SK-N-SH (cell line): ENCODE results near the gene IGF2. TPM values are rescaled to one million over a fixed set of nuclear protein-coding genes. Genes with fewer than 3 reads are reported as not detected.
"Not testable (repeated sequence)": the region's sequence is repeated elsewhere in the genome, so short reads cannot be mapped to it uniquely, and the experiment has no call there.

Experiments
- CTCF ChIA-PET: fragments of 300-600, 350-600 bp; formaldehyde crosslinking; extraction: SDS; loops from one replicate; lab custom pipeline; 2021; lab: Yijun Ruan, JAX
- POLR2A ChIA-PET: fragments of 350-600 bp; sonication (Branson Sonifier 250); formaldehyde crosslinking; extraction: SDS; loops from one replicate; lab custom pipeline; 2020; ENCODE audit warnings: antibody characterized with exemption, inconsistent platforms; lab: Yijun Ruan, JAX
- DNase-seq: peaks from one replicate; pipeline ENCODE4 v3.0.0; 2012
- H2AFZ ChIP-seq: fragments of 200-600 bp; sonication (generic); 2 replicates; pipeline ENCODE4 v1.8.1; 2016; ENCODE audit warnings: antibody characterized with exemption, mild to moderate bottlenecking, low read depth
- H3F3A ChIP-seq: fragments of 200-600 bp; sonication (generic); replicated peaks from 2 replicates; pipeline ENCODE3; 2016; ENCODE audit warnings: antibody characterized with exemption, mild to moderate bottlenecking; ENCODE audit not compliant: insufficient read depth
- H3K27ac ChIP-seq, 2 experiments: fragments of 200-500 bp in 1 of 2; fragments of 200-600 bp in 1 of 2; sonication (Bioruptor generic) in 1 of 2; sonication (generic), shearing (Covaris generic) in 1 of 2; 2 replicates each; pipeline versions ENCODE4 v1.5.1 to v1.6.1; 2014 to 2016; ENCODE audit warnings: low read depth in 2 of 2, inconsistent platforms in 1 of 2, low read length in 1 of 2, mild to moderate bottlenecking in 1 of 2, mixed read lengths in 1 of 2
- H3K27me3 ChIP-seq: fragments of 200-600 bp; sonication (generic), shearing (Covaris generic); 2 replicates; pipeline ENCODE4 v1.6.1; 2016; ENCODE audit warnings: mixed run types; ENCODE audit not compliant: insufficient read depth
- H3K36me3 ChIP-seq, 2 experiments: fragments of 200-500 bp in 1 of 2; fragments of 200-600 bp in 1 of 2; sonication (Bioruptor generic) in 1 of 2; sonication (generic) in 1 of 2; replicated peaks in 1 of 2; 2 replicates each; pipeline versions ENCODE3 to v1.5.1; 2014 to 2016; ENCODE audit warnings: low read length in 1 of 2, mild to moderate bottlenecking in 1 of 2; ENCODE audit not compliant: insufficient read depth in 2 of 2, control insufficient read depth in 1 of 2
- H3K4me1 ChIP-seq, 2 experiments: fragments of 200-500 bp in 1 of 2; fragments of 200-600 bp in 1 of 2; sonication (Bioruptor generic) in 1 of 2; sonication (generic), shearing (Covaris generic) in 1 of 2; 2 replicates each; pipeline versions ENCODE4 v1.5.1 to v1.6.1; 2014 to 2016; ENCODE audit warnings: low read depth in 1 of 2, low read length in 1 of 2, mixed run types in 1 of 2; ENCODE audit not compliant: insufficient read depth in 2 of 2, control insufficient read depth in 1 of 2
- H3K4me2 ChIP-seq: fragments of 200-600 bp; sonication (generic), shearing (Covaris generic); 2 replicates; pipeline ENCODE4 v1.6.1; 2017; ENCODE audit warnings: mixed run types
- H3K4me3 ChIP-seq, 2 experiments: fragments of 200-500 bp in 1 of 2; fragments of 200-600 bp in 1 of 2; sonication (Bioruptor generic) in 1 of 2; sonication (generic), shearing (Covaris generic) in 1 of 2; 2 replicates each; pipeline versions ENCODE4 v1.5.1 to v1.8.1; 2014 to 2016; ENCODE audit warnings: low read depth in 2 of 2, inconsistent platforms in 1 of 2, low read length in 1 of 2, mild to moderate bottlenecking in 1 of 2, mixed read lengths in 1 of 2, moderate library complexity in 1 of 2
- H3K79me2 ChIP-seq: fragments of 200-600 bp; sonication (generic); 2 replicates; pipeline ENCODE4 v1.8.1; 2017; ENCODE audit warnings: mild to moderate bottlenecking; ENCODE audit not compliant: insufficient read depth
- H3K9ac ChIP-seq: fragments of 200-600 bp; sonication (generic); 2 replicates; pipeline ENCODE4 v1.6.1; 2017; ENCODE audit warnings: mixed run types
- H3K9me2 ChIP-seq: fragments of 200-600 bp; sonication (generic); 2 replicates; pipeline ENCODE4 v1.6.1; 2017; ENCODE audit warnings: mixed run types
- H3K9me3 ChIP-seq: fragments of 200-600 bp; sonication (generic); 2 replicates; pipeline ENCODE4 v1.6.1; 2017; ENCODE audit warnings: mixed run types, mild to moderate bottlenecking, moderate library complexity
- H4K20me1 ChIP-seq: fragments of 200-600 bp; sonication (generic); 2 replicates; pipeline ENCODE4 v1.6.1; 2017; ENCODE audit warnings: mild to moderate bottlenecking, mixed run types; ENCODE audit not compliant: insufficient read depth
- MXI1 ChIP-seq: IDR thresholded peaks from 2 replicates; pipeline ENCODE4 v1.6.1; 2012; ENCODE audit warnings: mild to moderate bottlenecking, low read depth, low read length, improper control_type of control experiment
- RFX5 ChIP-seq: IDR thresholded peaks from 2 replicates; pipeline ENCODE4 v1.6.1; 2012; ENCODE audit warnings: mild to moderate bottlenecking, improper control_type of control experiment, low read length
- RXRA ChIP-seq: IDR thresholded peaks from 2 replicates; pipeline ENCODE4 v1.4.0; 2012; ENCODE audit warnings: low read depth, mild to moderate bottlenecking, borderline replicate concordance
- WGBS: methylation state at CpG from one replicate; pipeline ENCODE4 v1.1.6; 2017; ENCODE audit warnings: low lambda C conversion rate; 5-methylcytosine and 5-hydroxymethylcytosine counted together
- polyA plus RNA-seq, 3 experiments: library from polyadenylated mRNA; depleted of rRNA; stranded (reverse); fragments of >200 nt; gene quantifications; 2 replicates each; pipeline ENCODE4 v1.2.3, GENCODE V29; 2012

The IGF2 gene
- polyA plus RNA-seq, 1 of the 3 experiments (the other 2 are of a cell fraction), result 0.05 TPM

GRCh38 chr11:2179516-2179915, 40.3 kb upstream of the IGF2 start:
- Histone ChIP-seq H3K79me2 (no peaks in the 10 kb centered on the region), H3K4me2 (no peak overlapping the region), H3K36me3 (no peaks in the 10 kb centered on the region), H3K9ac (no peak overlapping the region), H3F3A (no peaks in the 10 kb centered on the region), H3K27ac (no peak overlapping the region), H3K9me2 (no peaks in the 10 kb centered on the region), H3K27me3 (no peaks in the 10 kb centered on the region), H3K4me1 (peaks cover 0 to 14% of the 10 kb centered on the region in 2 experiments; a peak in 1 of 4 replicates), H2AFZ (no peak overlapping the region), H3K9me3 (no peaks in the 10 kb centered on the region), H4K20me1 (no peaks in the 10 kb centered on the region), H3K4me3 (no peak overlapping the region)
- 79% methylated on average over 2 of the region's 10 CpGs for WGBS
- no peak for DNase-seq
- TF ChIP-seq MXI1 (no peak), RFX5 (no peak)
- ChIA-PET CTCF (interaction anchor here (0.6 to 1.0 kb wide), 3 partner anchors 10 to 605 kb away, joined by 3 read pairs; no protein-coding TSS in a partner anchor), POLR2A (no interaction called here)

GRCh38 chr11:2178906-2179494, 39.8 kb upstream of the IGF2 start:
- Histone ChIP-seq H4K20me1 (no peaks in the 10 kb centered on the region), H3K4me1 (peaks cover 0 to 14% of the 10 kb centered on the region in 2 experiments; a peak in 1 of 4 replicates), H3K9ac (no peak overlapping the region), H3K9me2 (no peaks in the 10 kb centered on the region), H3K36me3 (no peaks in the 10 kb centered on the region), H3K9me3 (no peaks in the 10 kb centered on the region), H2AFZ (no peak overlapping the region), H3K4me2 (no peak overlapping the region), H3K27ac (no peak overlapping the region), H3K79me2 (no peaks in the 10 kb centered on the region), H3F3A (no peaks in the 10 kb centered on the region), H3K4me3 (no peak overlapping the region), H3K27me3 (no peaks in the 10 kb centered on the region)
- 38% methylated on average over 11 of the region's 16 CpGs for WGBS
- ChIA-PET CTCF (interaction anchor here (0.6 to 1.9 kb wide), 5 partner anchors 9 to 604 kb away, joined by 3 to 6 read pairs (median 3); no protein-coding TSS in a partner anchor), POLR2A (no interaction called here)
- no peak for DNase-seq
- TF ChIP-seq RXRA, result no peak
- TF ChIP-seq, all 33 proteins: peak for 0

- peaks cover 0 to 14% of the 10 kb centered on the region in 2 experiments; a peak in 1 of 4 replicates for H3K4me1 ChIP-seq
- POLR2A ChIA-PET, H3K9ac ChIP-seq, H3K4me2 ChIP-seq, H3F3A ChIP-seq, H3K9me2 ChIP-seq, H3K27me3 ChIP-seq, DNase-seq, H2AFZ ChIP-seq, H3K79me2 ChIP-seq, H4K20me1 ChIP-seq, H3K27ac ChIP-seq, H3K9me3 ChIP-seq, H3K36me3 ChIP-seq, H3K4me3 ChIP-seq: not testable (repeated sequence)
- CTCF ChIA-PET, result interaction anchor here (0.8 to 1.9 kb wide), 6 partner anchors 8 to 242 kb away, joined by 3 to 6 read pairs (median 3); no protein-coding TSS in a partner anchor
- 68% methylated on average over 11 of the region's 16 CpGs for WGBS
Measured at GRCh38 chr11:2178055-2178773, 39.0 kb upstream of the IGF2 start.
